Measurements from ENCODE around the gene CNTNAP2.

The CNTNAP2 gene

GRCh38 chr7:147990079-147990478 is 1873.5 kb downstream of the CNTNAP2 start:
- no peak overlapping the region for H3K4me3 ChIP-seq (replicated peaks; ENCODE audit: low read depth, low read length)
- DNase-seq (ENCODE audit: extremely low read depth, low read depth) = no peak
- TF ChIP-seq CTCF (IDR thresholded peaks at IDR 0.05; ENCODE audit: low read depth, low read length, missing control alignments) = no peak

DNA sequence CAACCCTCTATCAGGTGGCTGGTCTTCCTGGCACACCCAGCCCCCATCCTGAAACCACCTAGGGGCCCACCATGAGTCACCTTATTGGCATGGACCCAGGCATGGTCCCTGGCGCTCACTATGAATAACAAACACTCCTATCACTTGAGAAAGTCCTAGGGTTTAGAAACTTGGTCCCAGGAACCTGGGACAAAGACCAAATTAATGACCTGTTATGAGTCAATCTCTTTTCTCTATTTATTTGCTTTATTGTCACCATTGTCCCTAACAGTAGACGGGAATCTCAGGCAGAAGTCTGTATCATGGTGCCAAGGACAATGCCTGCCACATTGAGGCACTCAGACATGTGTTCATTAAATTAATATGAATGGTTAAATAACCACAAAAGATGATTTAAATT is 1874.3 kb downstream of the CNTNAP2 start:
- DNase-seq (ENCODE audit: extremely low read depth, low read depth) = no peak
- TF ChIP-seq CTCF (IDR thresholded peaks at IDR 0.05; ENCODE audit: low read depth, low read length, missing control alignments) = no peak
- H3K4me3 ChIP-seq (replicated peaks; ENCODE audit: low read depth, low read length) = no peak overlapping the region

DNA sequence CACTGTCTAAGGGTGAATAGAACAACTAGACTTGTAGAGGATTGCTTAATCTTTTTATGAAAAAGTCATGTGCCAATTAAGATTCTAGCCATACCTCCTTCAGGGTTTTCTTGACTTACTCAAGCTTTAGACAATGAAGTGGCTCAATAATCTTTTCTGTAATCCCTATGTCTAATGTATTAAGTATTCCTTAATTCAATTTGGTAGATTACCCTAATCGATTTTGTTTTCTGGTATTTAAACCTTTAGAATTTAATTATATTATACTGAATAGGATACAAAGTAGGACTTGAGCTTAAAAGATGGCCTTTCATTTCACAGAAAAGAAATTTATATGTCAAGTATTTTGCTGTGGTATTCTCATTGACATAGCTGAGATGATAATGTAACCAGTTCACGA is 1876.1 kb downstream of the CNTNAP2 start:
- no peak overlapping the region for H3K4me3 ChIP-seq (replicated peaks; ENCODE audit: low read depth, low read length)
- no peak for TF ChIP-seq CTCF (IDR thresholded peaks at IDR 0.05; ENCODE audit: low read depth, low read length, missing control alignments)
- no peak for DNase-seq (ENCODE audit: extremely low read depth, low read depth)

GRCh38 chr7:147997636-147998035 is 1881.0 kb downstream of the CNTNAP2 start:
- TF ChIP-seq CTCF (IDR thresholded peaks at IDR 0.05; ENCODE audit: low read depth, low read length, missing control alignments) = no peak
- no peak for DNase-seq (ENCODE audit: extremely low read depth, low read depth)
- no peak overlapping the region for H3K4me3 ChIP-seq (replicated peaks; ENCODE audit: low read depth, low read length)

DNA sequence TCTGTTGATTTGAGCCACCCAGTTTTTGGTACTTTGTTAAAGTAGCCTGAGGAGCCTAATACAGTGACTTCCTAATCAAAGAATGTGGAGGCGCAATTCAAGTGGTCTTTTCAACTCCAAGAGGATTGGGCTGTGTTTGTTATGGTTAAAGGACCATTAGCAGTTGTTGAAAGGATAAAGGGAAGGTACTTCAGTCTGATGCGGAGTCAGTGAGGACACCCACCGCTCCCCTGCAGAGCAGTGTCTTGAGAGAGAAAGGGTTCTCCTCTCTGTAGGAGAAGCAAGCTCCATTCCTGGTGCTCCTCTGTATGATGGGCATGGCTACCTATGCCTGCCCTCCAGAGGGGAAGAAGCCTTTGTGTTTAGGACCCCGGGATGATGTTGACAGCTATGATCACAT is 1883.4 kb downstream of the CNTNAP2 start:
- no peak for DNase-seq (ENCODE audit: extremely low read depth, low read depth)
- TF ChIP-seq CTCF (IDR thresholded peaks at IDR 0.05; ENCODE audit: low read depth, low read length, missing control alignments) = no peak
- H3K4me3 ChIP-seq (replicated peaks; ENCODE audit: low read depth, low read length) = no peak overlapping the region

- no peak for TF ChIP-seq CTCF (IDR thresholded peaks at IDR 0.05; ENCODE audit: low read depth, low read length, missing control alignments)
- DNase-seq (ENCODE audit: extremely low read depth, low read depth) = no peak
- no peak overlapping the region for H3K4me3 ChIP-seq (replicated peaks; ENCODE audit: low read depth, low read length)
Observed at GRCh38 chr7:148011753-148012152, 1895.2 kb downstream of the CNTNAP2 start.

DNA sequence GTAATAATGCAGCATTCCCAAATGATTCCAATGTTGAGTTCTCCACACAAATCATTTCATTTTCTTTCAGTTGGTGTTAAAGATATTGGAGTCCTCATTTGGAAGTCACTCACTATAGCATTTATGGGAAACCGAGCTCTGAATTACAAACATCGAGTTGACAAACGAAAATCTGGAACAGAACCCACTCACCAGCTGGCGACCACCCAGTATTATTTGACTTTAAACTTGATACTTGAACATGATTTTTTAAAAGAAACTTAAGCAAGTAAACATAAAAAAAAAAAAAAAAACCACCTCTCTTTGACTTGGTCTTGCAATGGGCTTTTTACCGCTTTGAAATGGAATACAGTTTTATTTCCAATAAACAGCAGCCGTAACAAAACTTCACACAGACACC is 1897.4 kb downstream of the CNTNAP2 start:
- no peak overlapping the region for H3K4me3 ChIP-seq (replicated peaks; ENCODE audit: low read depth, low read length)
- TF ChIP-seq CTCF (IDR thresholded peaks at IDR 0.05; ENCODE audit: low read depth, low read length, missing control alignments) = no peak
- no peak for DNase-seq (ENCODE audit: extremely low read depth, low read depth)
